Left lobe of liver (tissue), 2 donors: Measurements from ENCODE around the gene OR4N2. TPM values are rescaled to one million over a fixed set of nuclear protein-coding genes. Genes with fewer than 3 reads are reported as not detected.
"Not testable (repeated sequence)": the region's sequence is repeated elsewhere in the genome, so short reads cannot be mapped to it uniquely, and the experiment has no call there.

Experiments
- ATAC-seq: fragments of 200-7000 bp; cut with Tn5 transposase; one replicate; pipeline ENCODE4 v1.9.1; 2020; ENCODE audit warnings: mild to moderate bottlenecking, moderate library complexity
- DNase-seq: peaks from one replicate; pipeline ENCODE4 v3.0.0-alpha.2; 2020; ENCODE audit warnings: low spot score
- total RNA-seq: library from RNA; stranded (reverse); gene quantifications from one replicate; pipeline ENCODE4 v1.2.1, GENCODE V29; 2021
- donor health status: DM: no; HTN: no; CAD: no; lungs with moderate emphysema.
- donor health status: DM: no; HTN: yes; CAD: no.

The OR4N2 gene
- total RNA-seq, 1 donor from 2014 or later: not detected

- ATAC-seq (no peak), DNase-seq (no peak)
These were observed 24.7 kb downstream of the OR4N2 start for GRCh38 chr14:19828314-19828713.

- DNase-seq, ATAC-seq: not testable (repeated sequence)
These were observed 30.8 kb downstream of the OR4N2 start for GRCh38 chr14:19834203-19834848.

GRCh38 chr14:19838433-19838832 is 34.9 kb downstream of the OR4N2 start:
- DNase-seq: no peak
- no peak for ATAC-seq

GRCh38 chr14:19851365-19851764 is 47.8 kb downstream of the OR4N2 start:
- ATAC-seq: no peak
- no peak for DNase-seq

- DNase-seq, ATAC-seq: not testable (repeated sequence)
These were observed 62.6 kb downstream of the OR4N2 start for GRCh38 chr14:19866061-19866669.

- DNase-seq (no peak), ATAC-seq (no peak)
These were observed 69.6 kb downstream of the OR4N2 start for GRCh38 chr14:19873178-19873577.

- DNase-seq (no peak), ATAC-seq (no peak)
These were observed 71.3 kb downstream of the OR4N2 start, which contains the start of gene OR4K2 for GRCh38 chr14:19874842-19875241. Gene OR4K2, plus strand, starts transcription at chr14:19875142. Its CDS starts 1,126 bp downstream, at chr14:19876268.

GRCh38 chr14:19878029-19878642 is 74.6 kb downstream of the OR4N2 start:
- no peak for DNase-seq
- peak; percentile 46 for ATAC-seq

Other genes starting within 250 kb of the OR4N2 start
- not detected for gene OR11H2, start 89.9 kb upstream of the OR4N2 start, total RNA-seq
- gene OR4Q3, start 60.2 kb upstream of the OR4N2 start, total RNA-seq: not detected
- not detected for gene OR4M1, start 30.3 kb upstream of the OR4N2 start, total RNA-seq
- not detected for gene OR4K2, start 71.4 kb downstream of the OR4N2 start, total RNA-seq
- not detected for gene OR4K5, start 116.8 kb downstream of the OR4N2 start, total RNA-seq
- gene OR4K1, start 127.1 kb downstream of the OR4N2 start, total RNA-seq: not detected
- gene OR4K15, start 171.8 kb downstream of the OR4N2 start, total RNA-seq: not detected
- gene OR4Q2, start 198.4 kb downstream of the OR4N2 start, total RNA-seq: not detected
- gene OR4K14, start 215.5 kb downstream of the OR4N2 start, total RNA-seq: not detected
- gene OR4K13, start 232.3 kb downstream of the OR4N2 start, total RNA-seq: not detected